NCI-H2171 treated with DMSO at 0.1 percent for 48 hours (cell line): ENCODE results near the gene CNN2.
"Not testable (repeated sequence)": the region's sequence is repeated elsewhere in the genome, so short reads cannot be mapped to it uniquely, and the experiment has no call there.

Experiments
- DNase-seq: peaks from one replicate; lab custom pipeline; 2025; lab: John Stamatoyannopoulos, UW

Gene CNN2

GRCh38 chr19:1010586-1011510 is 15.6 kb upstream of the CNN2 start:
- DNase-seq: no peak

GRCh38 chr19:1011831-1012333 is 14.5 kb upstream of the CNN2 start:
- DNase-seq: no peak

GRCh38 chr19:1012334-1012733 is 14.1 kb upstream of the CNN2 start:
- no peak for DNase-seq

GRCh38 chr19:1013218-1013617 is 13.2 kb upstream of the CNN2 start:
- DNase-seq: no peak

- DNase-seq: no peak
These were observed 12.0 kb upstream of the CNN2 start for GRCh38 chr19:1014161-1015060.

GRCh38 chr19:1015061-1015781 is 11.2 kb upstream of the CNN2 start:
- DNase-seq: no peak

- DNase-seq: no peak
These were observed 10.4 kb upstream of the CNN2 start for GRCh38 chr19:1015782-1016646.

- no peak for DNase-seq
These were observed 9.7 kb upstream of the CNN2 start for GRCh38 chr19:1016647-1017114.

- DNase-seq: no peak
These were observed 9.1 kb upstream of the CNN2 start for GRCh38 chr19:1017115-1017905.

GRCh38 chr19:1017906-1018305 is 8.5 kb upstream of the CNN2 start:
- DNase-seq: no peak

GRCh38 chr19:1018393-1018792 is 8.0 kb upstream of the CNN2 start:
- DNase-seq: no peak

- DNase-seq: no peak
These were observed 7.3 kb upstream of the CNN2 start for GRCh38 chr19:1018932-1019615.

GRCh38 chr19:1019616-1019961 is 6.8 kb upstream of the CNN2 start:
- DNase-seq: no peak

GRCh38 chr19:1019980-1020867 is 6.2 kb upstream of the CNN2 start:
- no peak for DNase-seq

- DNase-seq: peak; percentile 97
These were observed 5.5 kb upstream of the CNN2 start, which contains the start of gene TMEM259 for GRCh38 chr19:1020868-1021425. Gene TMEM259, minus strand, starts transcription at chr19:1021123. Its CDS starts 127 bp downstream, at chr19:1020996.

GRCh38 chr19:1023883-1024188 is 2.6 kb upstream of the CNN2 start:
- DNase-seq: not testable (repeated sequence)

- DNase-seq: not testable (repeated sequence)
These were observed 1.3 kb upstream of the CNN2 start for GRCh38 chr19:1025080-1025479.
